Raji (cell line): ENCODE results near the gene SUN5.

Experiments
- POLR2A ChIP-seq: IDR thresholded peaks from 2 replicates; pipeline ENCODE4 v1.6.1; 2011; ENCODE audit warnings: low read depth, low read length, control low read depth; ENCODE audit not compliant: insufficient read depth

Gene SUN5

GRCh38 chr20:32991792-32992641 is 12.2 kb downstream of the SUN5 start:
- no peak for TF ChIP-seq POLR2A

GRCh38 chr20:32991383-32991782 is 12.8 kb downstream of the SUN5 start:
- no peak for TF ChIP-seq POLR2A

- no peak for TF ChIP-seq POLR2A
Measured at GRCh38 chr20:32990426-32990825, 13.8 kb downstream of the SUN5 start.

GRCh38 chr20:32989507-32990283 is 14.5 kb downstream of the SUN5 start:
- no peak for TF ChIP-seq POLR2A

GRCh38 chr20:32988008-32988407 is 16.2 kb downstream of the SUN5 start:
- TF ChIP-seq POLR2A: no peak

- TF ChIP-seq POLR2A: no peak
Measured at GRCh38 chr20:32987044-32987825, 17.0 kb downstream of the SUN5 start.

GRCh38 chr20:32986331-32986966 is 17.8 kb downstream of the SUN5 start:
- no peak for TF ChIP-seq POLR2A

GRCh38 chr20:32985596-32985995 is 18.6 kb downstream of the SUN5 start:
- TF ChIP-seq POLR2A: no peak

- TF ChIP-seq POLR2A: no peak
Measured at GRCh38 chr20:32984631-32985354, 19.4 kb downstream of the SUN5 start.

GRCh38 chr20:32984196-32984595 is 20.0 kb downstream of the SUN5 start:
- no peak for TF ChIP-seq POLR2A

- no peak for TF ChIP-seq POLR2A
Measured at GRCh38 chr20:32983459-32984112, 20.6 kb downstream of the SUN5 start.

GRCh38 chr20:32982617-32983458 is 21.4 kb downstream of the SUN5 start:
- TF ChIP-seq POLR2A: no peak

GRCh38 chr20:32980990-32981389 is 23.2 kb downstream of the SUN5 start:
- no peak for TF ChIP-seq POLR2A
